Activated effector memory CD4-positive, alpha-beta T cell treated with anti-CD3 and anti-CD28 coated beads, Interleukin-2, amount 50 U/mL, for 16 hours (primary cell): ENCODE data around the gene ZNF831.

ENCODE experiments used
- DNase-seq: peaks from one replicate; pipeline ENCODE4 v3.0.0-alpha.2; 2020

Gene ZNF831

GRCh38 chr20:59217173-59217572 is 53.6 kb downstream of the ZNF831 start:
- no peak for DNase-seq

- no peak for DNase-seq
Measured at GRCh38 chr20:59217794-59218280, 54.2 kb downstream of the ZNF831 start.

- no peak for DNase-seq
Measured at GRCh38 chr20:59219211-59219610, 55.6 kb downstream of the ZNF831 start.

GRCh38 chr20:59220161-59220560 is 56.5 kb downstream of the ZNF831 start:
- DNase-seq: no peak

GRCh38 chr20:59221049-59221706 is 57.6 kb downstream of the ZNF831 start:
- DNase-seq: no peak

- no peak for DNase-seq
Measured at GRCh38 chr20:59221707-59222252, 58.2 kb downstream of the ZNF831 start.

- DNase-seq: peak; percentile 92
Measured at GRCh38 chr20:59222253-59223181, 58.9 kb downstream of the ZNF831 start.

GRCh38 chr20:59223182-59223601 is 59.6 kb downstream of the ZNF831 start:
- DNase-seq: no peak

- DNase-seq: no peak
Measured at GRCh38 chr20:59223750-59224149, 60.1 kb downstream of the ZNF831 start.

- no peak for DNase-seq
Measured at GRCh38 chr20:59224236-59224635, 60.6 kb downstream of the ZNF831 start.

- DNase-seq: no peak
Measured at GRCh38 chr20:59230385-59230784, 66.8 kb downstream of the ZNF831 start.

- DNase-seq: no peak
Measured at GRCh38 chr20:59231124-59231804, 67.6 kb downstream of the ZNF831 start.

- no peak for DNase-seq
Measured at GRCh38 chr20:59232618-59233017, 69.0 kb downstream of the ZNF831 start.

- no peak for DNase-seq
Measured at GRCh38 chr20:59235226-59235625, 71.6 kb downstream of the ZNF831 start.

GRCh38 chr20:59240006-59240405 is 76.4 kb downstream of the ZNF831 start:
- no peak for DNase-seq

GRCh38 chr20:59242714-59243626 is 79.3 kb downstream of the ZNF831 start:
- DNase-seq: no peak

GRCh38 chr20:59246691-59247400 is 83.2 kb downstream of the ZNF831 start:
- no peak for DNase-seq

- no peak for DNase-seq
Measured at GRCh38 chr20:59247731-59248684, 84.4 kb downstream of the ZNF831 start.

- no peak for DNase-seq
Measured at GRCh38 chr20:59250293-59250692, 86.7 kb downstream of the ZNF831 start.

GRCh38 chr20:59253325-59253724 is 89.7 kb downstream of the ZNF831 start:
- peak; percentile 64 for DNase-seq
